Measurements from ENCODE around the gene MED23.

GRCh38 chr6:131558922-131559321 lies 69.1 kb downstream of the MED23 start:
- TF ChIP-seq RARB (CRISPR knock-in tag; IDR thresholded peaks at IDR 0.05) (no peak), GLIS3 (CRISPR knock-in tag; IDR thresholded peaks at IDR 0.05) (no peak), ZNF8 (CRISPR knock-in tag; IDR thresholded peaks at IDR 0.05) (no peak), ZNF70 (CRISPR knock-in tag; IDR thresholded peaks at IDR 0.05) (no peak), TOX (CRISPR knock-in tag; IDR thresholded peaks at IDR 0.05; ENCODE audit: borderline replicate concordance) (no peak), PPARA (CRISPR knock-in tag; IDR thresholded peaks at IDR 0.05; ENCODE audit: borderline replicate concordance) (no peak), POU6F1 (CRISPR knock-in tag; IDR thresholded peaks at IDR 0.05; ENCODE audit: borderline replicate concordance, low read depth) (no peak), ZC3H10 (CRISPR knock-in tag; IDR thresholded peaks at IDR 0.05) (no peak), CSDC2 (CRISPR knock-in tag; IDR thresholded peaks at IDR 0.05) (no peak), ESRRG (CRISPR knock-in tag; IDR thresholded peaks at IDR 0.05) (no peak), ZNF565 (CRISPR knock-in tag; conservative IDR thresholded peaks at IDR 0.05; ENCODE audit: low read depth) (no peak), SNAI2 (CRISPR knock-in tag; IDR thresholded peaks at IDR 0.05) (no peak), ISL1 (CRISPR knock-in tag; IDR thresholded peaks at IDR 0.05) (no peak)
- TF ChIP-seq, protein P1, sequence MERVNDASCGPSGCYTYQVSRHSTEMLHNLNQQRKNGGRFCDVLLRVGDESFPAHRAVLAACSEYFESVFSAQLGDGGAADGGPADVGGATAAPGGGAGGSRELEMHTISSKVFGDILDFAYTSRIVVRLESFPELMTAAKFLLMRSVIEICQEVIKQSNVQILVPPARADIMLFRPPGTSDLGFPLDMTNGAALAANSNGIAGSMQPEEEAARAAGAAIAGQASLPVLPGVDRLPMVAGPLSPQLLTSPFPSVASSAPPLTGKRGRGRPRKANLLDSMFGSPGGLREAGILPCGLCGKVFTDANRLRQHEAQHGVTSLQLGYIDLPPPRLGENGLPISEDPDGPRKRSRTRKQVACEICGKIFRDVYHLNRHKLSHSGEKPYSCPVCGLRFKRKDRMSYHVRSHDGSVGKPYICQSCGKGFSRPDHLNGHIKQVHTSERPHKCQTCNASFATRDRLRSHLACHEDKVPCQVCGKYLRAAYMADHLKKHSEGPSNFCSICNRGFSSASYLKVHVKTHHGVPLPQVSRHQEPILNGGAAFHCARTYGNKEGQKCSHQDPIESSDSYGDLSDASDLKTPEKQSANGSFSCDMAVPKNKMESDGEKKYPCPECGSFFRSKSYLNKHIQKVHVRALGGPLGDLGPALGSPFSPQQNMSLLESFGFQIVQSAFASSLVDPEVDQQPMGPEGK (CRISPR knock-in tag; IDR thresholded peaks at IDR 0.05; ENCODE audit: borderline replicate concordance) = no peak
